NCI-H1092 treated with DMSO at 0.1 percent for 48 hours (cell line): ENCODE data around the gene SIPA1L2.

Source experiments
- DNase-seq: peaks from one replicate; lab custom pipeline; 2025; lab: John Stamatoyannopoulos, UW

The SIPA1L2 gene

DNA sequence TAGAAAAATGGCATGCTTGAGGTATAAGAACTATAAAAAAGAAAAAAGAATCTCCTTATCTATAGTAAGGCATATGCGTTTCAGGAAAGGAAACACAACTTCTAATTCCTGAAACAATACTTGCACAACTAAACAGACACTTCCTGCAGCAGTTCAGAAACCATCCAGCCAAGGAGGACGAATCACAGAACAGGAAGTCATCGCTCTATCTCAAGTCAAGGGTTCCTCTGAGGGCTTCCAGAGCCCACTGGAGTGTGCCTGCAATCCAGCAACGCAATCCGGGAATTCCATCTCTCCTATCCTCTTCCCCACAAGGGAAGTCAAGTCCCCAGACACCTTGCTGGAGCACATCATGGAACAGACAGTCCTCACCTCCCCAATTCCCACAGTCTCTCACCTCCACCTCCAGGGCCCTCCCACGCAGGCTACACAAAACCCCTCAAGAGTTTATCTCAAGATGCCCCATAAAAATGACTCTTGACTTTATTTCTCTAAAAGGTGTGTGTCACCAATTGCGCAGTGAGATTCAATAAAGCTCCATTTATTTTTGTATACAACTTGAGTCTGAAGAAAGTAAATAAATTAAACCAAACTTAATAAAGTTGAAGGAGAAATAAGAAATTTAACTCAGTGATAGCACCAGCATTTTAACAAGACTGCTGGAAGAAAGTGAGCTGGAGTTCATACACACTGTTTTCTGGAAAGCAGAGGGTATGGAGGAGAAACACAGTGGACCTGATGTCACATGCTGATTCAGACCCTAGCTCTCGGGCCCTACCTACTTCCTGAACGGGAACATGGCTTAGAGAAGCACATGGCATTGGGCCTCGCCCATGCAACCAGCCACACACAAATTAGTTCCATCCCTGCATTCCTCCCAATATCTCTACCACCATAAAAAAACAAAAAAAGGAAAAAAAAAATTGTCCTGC is 39.9 kb downstream of the SIPA1L2 start:
- DNase-seq, result no peak

DNA sequence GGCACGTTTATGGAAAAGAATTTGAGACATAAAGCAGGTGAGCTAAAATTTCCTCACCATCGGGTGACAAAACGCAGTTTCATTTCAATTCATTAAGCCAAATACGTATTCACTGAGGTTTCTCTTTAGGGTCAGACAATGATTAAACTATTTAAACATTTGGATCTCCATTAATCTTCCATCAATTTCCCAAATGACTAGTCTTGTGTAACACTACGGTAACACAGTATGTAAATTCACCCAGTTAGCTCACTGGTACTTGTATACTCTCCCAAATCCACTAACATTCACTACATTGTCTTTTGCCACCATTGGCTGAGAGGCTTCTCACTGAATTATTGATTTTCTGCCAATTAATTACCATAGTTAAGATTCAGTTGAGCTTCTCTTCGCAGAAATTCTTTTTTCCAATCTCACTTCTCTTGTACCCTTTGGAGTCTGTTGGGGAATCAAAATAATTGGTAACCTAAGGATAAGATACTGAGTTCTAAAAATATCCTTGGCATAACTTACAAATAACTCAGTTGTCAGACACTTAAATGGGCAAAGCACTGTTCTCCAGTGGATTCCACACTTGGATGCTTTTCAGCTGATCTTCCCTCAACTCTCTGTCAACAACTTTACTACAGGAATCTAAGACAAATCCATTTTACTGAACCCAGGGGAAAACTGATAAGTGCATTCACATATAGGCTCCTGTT is 40.7 kb downstream of the SIPA1L2 start:
- DNase-seq, result no peak

DNA sequence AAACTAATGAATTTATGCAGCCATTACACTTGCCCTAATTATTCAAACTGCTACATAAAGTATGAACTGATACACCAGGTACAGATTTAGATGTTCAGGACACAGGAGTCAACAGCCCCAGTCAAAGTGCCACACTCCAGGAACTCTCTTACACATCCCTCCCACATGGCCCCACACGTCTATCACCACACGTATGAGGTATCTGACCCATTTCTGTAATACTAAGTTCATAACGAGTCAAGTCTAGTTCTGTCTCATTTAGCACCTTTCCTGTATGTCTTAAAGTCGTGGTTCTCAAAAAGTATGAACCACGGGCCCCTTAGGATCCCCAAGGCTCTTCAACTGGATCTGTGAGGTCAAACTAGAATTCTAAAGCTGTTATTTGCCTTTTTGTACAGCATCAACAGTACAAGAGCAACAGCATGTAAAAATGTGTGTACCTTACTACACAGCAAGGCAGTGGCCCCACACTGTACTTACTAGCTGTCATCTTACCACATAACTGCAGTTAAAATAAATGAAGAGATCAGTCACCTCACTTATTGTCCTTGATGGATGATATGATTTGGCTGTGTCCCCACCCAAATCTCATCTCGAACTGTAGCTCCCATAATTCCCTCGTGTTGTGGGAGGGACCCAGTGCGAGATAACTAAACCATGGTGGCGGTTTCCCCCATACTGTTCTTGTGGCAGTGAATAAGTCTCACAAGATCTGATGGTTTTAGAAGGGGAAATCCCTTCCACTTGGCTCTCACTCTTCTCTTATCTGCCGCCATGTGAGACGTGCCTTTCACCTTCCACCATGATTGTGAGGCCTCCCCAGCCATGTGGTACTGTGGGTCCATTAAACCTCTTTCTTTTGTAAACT is 42.6 kb downstream of the SIPA1L2 start:
- no peak for DNase-seq

DNA sequence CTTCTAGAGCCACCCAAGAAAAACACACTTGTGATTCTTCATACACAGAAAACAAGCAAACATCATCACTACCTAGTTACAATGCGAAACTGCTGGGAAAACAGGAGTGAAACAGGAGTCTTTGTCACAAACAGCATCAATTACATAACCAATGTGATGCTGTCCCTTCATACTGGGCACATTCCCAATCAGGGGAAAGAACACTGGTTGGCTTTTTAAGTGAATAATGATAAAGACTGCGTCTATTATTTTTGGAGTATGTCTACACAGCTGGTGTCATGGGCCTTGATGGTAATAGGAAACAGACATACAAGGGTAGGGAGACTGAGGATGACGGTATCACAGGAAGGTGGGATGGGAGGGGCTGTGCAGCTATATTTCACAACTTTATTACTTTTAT is 43.3 kb downstream of the SIPA1L2 start:
- peak; percentile 94 for DNase-seq

DNA sequence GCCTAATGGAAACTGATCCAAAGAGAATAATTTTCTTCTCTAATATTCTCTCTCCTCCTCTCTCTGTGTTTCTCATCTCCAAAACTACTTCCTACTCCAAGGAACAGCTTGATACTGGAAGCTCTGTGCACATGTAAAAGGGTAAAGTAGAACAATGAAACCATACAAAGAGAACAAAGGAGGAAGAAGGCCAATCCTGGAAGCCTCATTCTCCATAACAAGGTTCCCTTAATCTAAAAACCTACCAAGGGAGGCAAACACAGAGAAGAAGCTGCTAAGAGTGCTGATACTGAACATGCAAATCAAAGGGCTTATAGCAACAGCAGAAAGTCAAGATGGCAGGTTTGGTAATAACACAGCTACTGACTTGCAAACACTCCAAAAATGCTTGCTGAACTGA is 44.4 kb downstream of the SIPA1L2 start:
- peak; percentile 72 for DNase-seq

DNA sequence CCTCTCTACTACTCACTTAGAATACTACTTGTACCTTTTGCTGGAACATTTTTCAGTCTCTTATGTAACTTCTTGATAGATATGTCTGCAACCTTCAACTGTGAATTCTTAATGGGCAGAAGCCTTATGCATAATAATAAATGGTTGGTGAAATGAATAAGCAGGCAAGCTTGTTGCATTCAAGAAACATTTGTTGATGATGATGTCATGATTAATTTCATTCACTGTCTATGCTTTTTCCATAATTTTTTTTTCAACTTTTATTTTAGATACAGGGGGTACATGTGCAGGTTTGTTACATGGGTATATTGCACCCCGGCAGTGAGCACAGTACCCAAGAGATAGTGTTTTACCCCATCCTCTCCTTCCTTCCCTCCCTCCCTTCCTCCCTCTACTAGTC is 48.0 kb downstream of the SIPA1L2 start:
- no peak for DNase-seq
